IPS-18a (cell line): ENCODE data around the gene KCNH6.

ENCODE experiments used
- H3K27ac ChIP-seq: one replicate; pipeline ENCODE4 v1.5.1; 2013; ENCODE audit warnings: low read length
- H3K27me3 ChIP-seq: one replicate; pipeline ENCODE4 v1.6.1; 2013; ENCODE audit warnings: mild to moderate bottlenecking, low read length; ENCODE audit not compliant: control insufficient read depth, insufficient read depth
- H3K36me3 ChIP-seq: one replicate; pipeline ENCODE4 v1.6.1; 2013; ENCODE audit warnings: low read depth, low read length; ENCODE audit not compliant: control insufficient read depth
- H3K4me1 ChIP-seq: one replicate; pipeline ENCODE4 v1.6.1; 2013; ENCODE audit warnings: low read depth, low read length; ENCODE audit not compliant: control insufficient read depth
- H3K4me3 ChIP-seq: one replicate; pipeline ENCODE4 v1.5.1; 2013; ENCODE audit warnings: low read length
- H3K9ac ChIP-seq: one replicate; pipeline ENCODE4 v1.6.1; 2013; ENCODE audit warnings: mild to moderate bottlenecking, low read length, moderate library complexity
- H3K9me3 ChIP-seq: one replicate; pipeline ENCODE4 v1.6.1; 2013; ENCODE audit warnings: low read depth, low read length; ENCODE audit not compliant: control insufficient read depth

KCNH6 gene

DNA sequence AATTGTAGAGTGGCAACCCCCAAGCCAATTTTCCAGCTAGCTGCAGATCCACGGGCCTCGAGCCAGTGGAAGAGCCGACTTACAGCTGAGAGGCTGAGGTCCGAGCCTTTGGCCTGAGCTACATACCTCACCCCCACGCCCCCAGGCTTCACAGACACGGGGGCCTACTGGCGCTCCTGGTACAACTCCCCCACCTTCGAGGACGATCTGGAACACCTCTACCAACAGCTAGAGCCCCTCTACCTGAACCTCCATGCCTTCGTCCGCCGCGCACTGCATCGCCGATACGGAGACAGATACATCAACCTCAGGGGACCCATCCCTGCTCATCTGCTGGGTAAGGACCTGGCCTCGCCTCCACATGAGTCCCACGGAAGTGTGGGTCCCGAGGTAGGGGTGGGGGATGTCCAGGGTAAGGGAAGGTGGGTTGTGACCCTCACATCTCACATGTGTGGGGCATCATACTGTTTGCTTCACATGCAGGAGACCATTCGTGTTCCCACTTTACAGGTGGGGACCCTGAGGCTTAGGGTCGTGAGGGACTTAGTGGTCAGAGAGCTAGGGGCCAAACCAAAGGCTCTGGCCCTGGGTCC is 42.9 kb upstream of the KCNH6 start:
- Histone ChIP-seq H3K4me1 (peaks cover 8% of the 10 kb centered on the region), H3K4me3 (no peak overlapping the region), H3K27ac (no peak overlapping the region), H3K36me3 (no peaks in the 10 kb centered on the region), H3K9me3 (no peaks in the 10 kb centered on the region), H3K9ac (no peak overlapping the region), H3K27me3 (peaks cover 26% of the 10 kb centered on the region)

DNA sequence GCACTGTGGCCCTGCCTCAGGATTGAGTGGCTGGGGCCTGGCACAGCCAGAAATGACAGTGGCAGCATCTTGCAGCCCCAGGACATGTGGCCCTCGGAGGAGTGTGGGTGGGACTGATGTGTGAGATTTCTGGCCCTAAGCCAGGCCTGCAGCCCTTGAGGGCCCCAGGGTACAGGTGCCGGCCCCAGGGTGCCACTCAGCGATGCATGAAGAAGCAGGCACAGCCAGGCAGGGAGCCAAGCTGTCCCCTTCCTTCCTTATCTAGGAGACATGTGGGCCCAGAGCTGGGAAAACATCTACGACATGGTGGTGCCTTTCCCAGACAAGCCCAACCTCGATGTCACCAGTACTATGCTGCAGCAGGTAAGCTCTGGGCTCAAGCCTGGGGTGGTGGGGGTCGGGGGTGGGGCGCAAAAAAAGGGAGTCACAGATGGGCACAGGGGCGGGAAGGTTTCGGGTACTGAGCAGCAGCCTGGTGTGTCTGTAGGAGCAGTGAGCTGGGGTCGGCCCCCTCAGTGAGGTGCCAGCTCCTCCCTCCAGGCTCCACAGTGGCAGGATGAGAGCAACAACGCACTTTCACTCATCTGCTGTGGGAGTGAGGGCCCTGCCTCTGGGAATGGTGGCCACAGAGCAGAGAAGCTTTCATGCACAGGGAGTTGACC is 42.2 kb upstream of the KCNH6 start:
- H3K27me3 ChIP-seq = peaks cover 19% of the 10 kb centered on the region
- H3K9ac ChIP-seq = no peak overlapping the region
- H3K27ac ChIP-seq = no peak overlapping the region
- no peaks in the 10 kb centered on the region for H3K9me3 ChIP-seq
- H3K36me3 ChIP-seq = no peaks in the 10 kb centered on the region
- H3K4me1 ChIP-seq = peaks cover 6% of the 10 kb centered on the region
- H3K4me3 ChIP-seq = no peak overlapping the region

DNA sequence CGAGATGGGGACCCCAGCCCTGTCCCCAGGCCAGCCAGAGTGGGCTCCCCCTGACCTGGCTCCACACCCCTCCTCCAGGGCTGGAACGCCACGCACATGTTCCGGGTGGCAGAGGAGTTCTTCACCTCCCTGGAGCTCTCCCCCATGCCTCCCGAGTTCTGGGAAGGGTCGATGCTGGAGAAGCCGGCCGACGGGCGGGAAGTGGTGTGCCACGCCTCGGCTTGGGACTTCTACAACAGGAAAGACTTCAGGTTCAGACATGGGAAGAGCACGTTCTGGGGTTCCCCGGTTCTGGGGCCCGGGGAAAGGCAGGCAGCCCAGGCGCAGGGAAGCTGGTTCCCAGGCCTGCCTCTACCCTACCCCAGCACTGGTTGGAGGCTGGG is 41.7 kb upstream of the KCNH6 start:
- H3K4me3 ChIP-seq = no peak overlapping the region
- peaks cover 3% of the 10 kb centered on the region for H3K4me1 ChIP-seq
- H3K36me3 ChIP-seq = no peaks in the 10 kb centered on the region
- no peak overlapping the region for H3K27ac ChIP-seq
- no peaks in the 10 kb centered on the region for H3K9me3 ChIP-seq
- peaks cover 16% of the 10 kb centered on the region for H3K27me3 ChIP-seq
- no peak overlapping the region for H3K9ac ChIP-seq

DNA sequence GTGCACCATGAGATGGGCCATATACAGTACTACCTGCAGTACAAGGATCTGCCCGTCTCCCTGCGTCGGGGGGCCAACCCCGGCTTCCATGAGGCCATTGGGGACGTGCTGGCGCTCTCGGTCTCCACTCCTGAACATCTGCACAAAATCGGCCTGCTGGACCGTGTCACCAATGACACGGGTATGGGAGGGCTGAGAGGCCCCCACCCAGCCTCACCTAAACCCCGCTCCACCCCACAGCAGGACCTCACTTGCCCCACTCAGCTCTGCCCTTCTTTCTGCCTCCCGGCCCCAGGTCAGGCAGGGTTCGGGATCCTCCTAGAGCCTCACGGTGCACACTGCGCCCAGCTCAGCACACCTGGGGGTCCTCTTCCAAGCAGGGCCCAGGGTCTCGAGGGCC is 40.6 kb upstream of the KCNH6 start:
- no peak overlapping the region for H3K9ac ChIP-seq
- H3K9me3 ChIP-seq = no peaks in the 10 kb centered on the region
- H3K36me3 ChIP-seq = no peaks in the 10 kb centered on the region
- H3K4me1 ChIP-seq = peaks cover 3% of the 10 kb centered on the region
- peaks cover 14% of the 10 kb centered on the region for H3K27me3 ChIP-seq
- no peak overlapping the region for H3K4me3 ChIP-seq
- H3K27ac ChIP-seq = no peak overlapping the region

DNA sequence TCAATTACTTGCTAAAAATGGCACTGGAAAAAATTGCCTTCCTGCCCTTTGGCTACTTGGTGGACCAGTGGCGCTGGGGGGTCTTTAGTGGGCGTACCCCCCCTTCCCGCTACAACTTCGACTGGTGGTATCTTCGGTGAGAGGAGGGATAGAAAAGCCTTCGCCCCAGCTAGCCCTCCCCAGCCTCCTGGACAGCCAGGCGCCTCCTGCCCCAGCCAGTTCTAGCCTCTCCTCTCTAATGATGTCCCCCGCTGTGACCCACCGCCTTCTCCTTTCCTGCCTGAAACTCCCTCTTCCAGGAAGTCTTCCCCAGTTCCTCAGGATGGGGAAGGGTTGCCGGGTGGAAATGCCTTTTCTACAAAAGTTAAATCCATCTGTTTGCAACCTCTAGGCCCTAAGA is 40.1 kb upstream of the KCNH6 start:
- H3K27me3 ChIP-seq = peaks cover 9% of the 10 kb centered on the region
- no peak overlapping the region for H3K9ac ChIP-seq
- H3K4me1 ChIP-seq = no peaks in the 10 kb centered on the region
- no peak overlapping the region for H3K27ac ChIP-seq
- no peaks in the 10 kb centered on the region for H3K36me3 ChIP-seq
- H3K9me3 ChIP-seq = no peaks in the 10 kb centered on the region
- no peak overlapping the region for H3K4me3 ChIP-seq

DNA sequence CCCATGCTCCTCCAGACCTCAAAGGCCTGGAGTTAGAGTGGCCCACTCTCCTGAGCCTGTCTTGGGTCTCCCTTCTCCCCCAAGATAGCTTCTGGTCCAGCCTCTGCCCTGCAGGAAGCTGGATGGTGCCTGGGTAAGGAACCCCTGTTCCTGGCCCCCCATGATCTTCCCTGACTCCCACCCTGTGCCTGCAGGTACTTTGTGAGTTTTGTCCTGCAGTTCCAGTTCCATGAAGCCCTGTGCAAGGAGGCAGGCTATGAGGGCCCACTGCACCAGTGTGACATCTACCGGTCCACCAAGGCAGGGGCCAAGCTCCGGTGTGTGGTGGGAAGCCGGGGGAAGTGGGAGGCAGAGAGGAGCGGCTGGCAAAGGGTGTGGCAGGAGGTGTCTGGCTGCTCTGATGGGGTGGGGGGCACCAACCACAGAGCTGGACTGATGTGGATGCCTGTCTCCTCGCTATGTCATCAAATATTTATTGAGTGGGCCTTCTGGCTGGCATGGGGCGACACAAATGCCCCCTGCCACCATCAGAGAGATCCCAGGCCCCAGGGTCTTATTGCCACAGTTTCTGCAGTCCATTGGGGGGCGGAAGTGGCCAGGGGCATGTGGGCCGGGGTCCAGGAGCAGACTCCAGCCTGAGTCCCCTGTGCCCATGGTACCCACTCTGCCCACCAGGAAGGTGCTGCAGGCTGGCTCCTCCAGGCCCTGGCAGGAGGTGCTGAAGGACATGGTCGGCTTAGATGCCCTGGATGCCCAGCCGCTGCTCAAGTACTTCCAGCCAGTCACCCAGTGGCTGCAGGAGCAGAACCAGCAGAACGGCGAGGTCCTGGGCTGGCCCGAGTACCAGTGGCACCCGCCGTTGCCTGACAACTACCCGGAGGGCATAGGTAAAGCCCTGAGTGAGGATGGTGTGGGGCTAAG is 39.2 kb upstream of the KCNH6 start:
- no peaks in the 10 kb centered on the region for H3K27me3 ChIP-seq
- no peaks in the 10 kb centered on the region for H3K9me3 ChIP-seq
- H3K36me3 ChIP-seq = no peaks in the 10 kb centered on the region
- H3K4me1 ChIP-seq = no peaks in the 10 kb centered on the region
- H3K27ac ChIP-seq = no peak overlapping the region
- H3K9ac ChIP-seq = no peak overlapping the region
- no peak overlapping the region for H3K4me3 ChIP-seq

DNA sequence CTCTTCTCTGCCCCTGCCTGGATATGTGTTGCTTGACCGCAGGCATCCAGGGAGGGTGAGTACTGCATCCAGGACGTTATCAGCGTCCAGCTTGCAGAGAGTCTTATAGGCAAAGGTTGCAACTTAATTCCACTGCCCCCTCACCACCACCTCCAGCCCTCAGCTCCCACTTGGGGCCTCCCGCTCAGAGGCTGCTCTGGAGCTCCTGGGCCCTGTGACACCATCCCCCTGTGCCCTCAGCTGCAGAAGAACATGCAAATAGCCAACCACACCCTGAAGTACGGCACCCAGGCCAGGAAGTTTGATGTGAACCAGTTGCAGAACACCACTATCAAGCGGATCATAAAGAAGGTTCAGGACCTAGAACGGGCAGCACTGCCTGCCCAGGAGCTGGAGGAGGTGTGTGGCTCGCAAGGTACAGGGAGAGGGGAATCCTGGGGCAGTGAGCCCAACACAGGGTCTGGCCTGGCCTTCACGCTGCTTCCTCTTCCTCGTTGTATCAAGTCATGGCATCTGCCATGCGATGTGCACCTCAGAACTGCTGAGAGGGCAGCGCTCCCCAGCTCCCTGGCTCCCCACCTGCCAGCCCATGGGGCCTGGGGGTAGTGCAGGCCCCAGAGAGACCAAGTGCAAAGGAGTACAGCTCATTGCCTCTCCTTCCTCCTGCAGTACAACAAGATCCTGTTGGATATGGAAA is 36.7 kb upstream of the KCNH6 start:
- Histone ChIP-seq H3K9me3 (no peaks in the 10 kb centered on the region), H3K36me3 (no peaks in the 10 kb centered on the region), H3K9ac (no peak overlapping the region), H3K4me1 (no peaks in the 10 kb centered on the region), H3K27ac (no peak overlapping the region), H3K27me3 (no peaks in the 10 kb centered on the region), H3K4me3 (no peak overlapping the region)

DNA sequence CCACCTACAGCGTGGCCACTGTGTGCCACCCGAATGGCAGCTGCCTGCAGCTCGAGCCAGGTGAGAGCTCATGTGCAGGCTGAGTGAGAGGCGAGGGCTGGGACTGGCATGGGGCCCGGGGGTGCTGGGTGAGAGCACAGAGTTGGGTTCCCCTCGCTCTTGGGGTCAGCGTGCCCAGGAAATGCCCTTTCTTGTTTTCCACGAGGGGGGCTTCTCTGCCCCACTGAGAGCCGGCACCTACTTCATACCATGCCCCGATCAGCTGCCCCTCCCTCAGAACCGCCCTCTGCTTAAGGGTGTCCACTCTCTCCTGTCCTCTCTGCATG is 36.2 kb upstream of the KCNH6 start:
- no peak overlapping the region for H3K4me3 ChIP-seq
- H3K9ac ChIP-seq = no peak overlapping the region
- no peak overlapping the region for H3K27ac ChIP-seq
- H3K9me3 ChIP-seq = no peaks in the 10 kb centered on the region
- H3K36me3 ChIP-seq = no peaks in the 10 kb centered on the region
- no peaks in the 10 kb centered on the region for H3K4me1 ChIP-seq
- H3K27me3 ChIP-seq = no peaks in the 10 kb centered on the region

DNA sequence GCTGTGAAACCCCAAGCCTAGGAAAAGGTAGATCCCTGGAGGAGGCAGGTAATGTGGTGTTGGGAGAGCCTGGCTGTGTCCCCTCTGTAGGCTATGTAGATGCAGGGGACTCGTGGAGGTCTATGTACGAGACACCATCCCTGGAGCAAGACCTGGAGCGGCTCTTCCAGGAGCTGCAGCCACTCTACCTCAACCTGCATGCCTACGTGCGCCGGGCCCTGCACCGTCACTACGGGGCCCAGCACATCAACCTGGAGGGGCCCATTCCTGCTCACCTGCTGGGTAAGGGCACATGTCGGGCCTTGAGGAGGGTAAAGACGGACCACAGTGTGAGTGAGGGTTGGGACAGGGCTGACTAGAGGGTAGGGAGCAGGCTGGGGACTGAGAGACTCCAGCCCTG is 34.3 kb upstream of the KCNH6 start:
- H3K36me3 ChIP-seq = no peaks in the 10 kb centered on the region
- H3K9ac ChIP-seq = no peak overlapping the region
- H3K27ac ChIP-seq = no peak overlapping the region
- H3K4me1 ChIP-seq = no peaks in the 10 kb centered on the region
- no peaks in the 10 kb centered on the region for H3K9me3 ChIP-seq
- H3K27me3 ChIP-seq = no peaks in the 10 kb centered on the region
- no peak overlapping the region for H3K4me3 ChIP-seq

DNA sequence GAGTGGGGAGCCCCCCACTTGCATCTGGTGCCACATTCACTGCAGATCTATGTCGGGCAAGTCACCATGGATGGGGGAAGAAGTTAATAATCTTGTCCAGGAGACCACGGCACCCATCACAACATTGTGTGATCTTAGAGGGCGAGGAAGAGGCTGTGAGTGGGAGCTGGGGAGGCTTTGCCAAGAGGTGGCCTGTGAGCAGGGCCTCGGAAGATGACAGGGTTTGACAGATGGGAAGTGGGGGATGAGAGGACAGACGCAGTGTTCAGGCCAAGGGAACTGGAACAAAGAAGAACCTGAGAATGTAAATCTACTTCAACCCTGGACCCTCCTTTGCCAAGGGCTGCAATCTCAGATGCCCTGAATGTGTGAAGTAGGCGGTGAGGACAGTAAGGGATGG is 33.9 kb upstream of the KCNH6 start:
- no peak overlapping the region for H3K27ac ChIP-seq
- H3K27me3 ChIP-seq = no peaks in the 10 kb centered on the region
- no peak overlapping the region for H3K4me3 ChIP-seq
- no peaks in the 10 kb centered on the region for H3K4me1 ChIP-seq
- H3K36me3 ChIP-seq = no peaks in the 10 kb centered on the region
- no peaks in the 10 kb centered on the region for H3K9me3 ChIP-seq
- no peak overlapping the region for H3K9ac ChIP-seq

DNA sequence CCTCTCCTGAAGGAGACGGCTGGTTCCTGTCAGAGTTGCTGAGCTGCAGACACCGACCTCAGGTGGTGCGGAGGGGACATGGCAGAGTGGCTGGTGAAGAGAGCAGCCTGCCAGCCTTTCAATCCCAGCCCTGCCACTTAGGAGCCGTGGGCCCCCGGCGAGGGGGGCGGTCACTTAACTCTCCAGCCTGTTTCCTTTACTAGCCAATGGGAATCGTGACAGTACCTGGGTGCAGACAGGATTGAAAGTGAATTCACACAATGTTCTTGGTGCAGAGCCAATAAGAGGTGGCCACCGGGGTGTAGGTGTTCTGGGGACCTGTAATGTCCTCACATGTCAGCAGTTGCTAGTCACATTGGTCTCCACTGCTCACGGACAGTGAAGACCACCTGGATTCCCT is 32.8 kb upstream of the KCNH6 start:
- Histone ChIP-seq H3K27me3 (no peaks in the 10 kb centered on the region), H3K36me3 (no peaks in the 10 kb centered on the region), H3K9me3 (no peaks in the 10 kb centered on the region)

More for the DNA sequence above, 32.8 kb upstream of the KCNH6 start:
- H3K4me1 ChIP-seq = no peaks in the 10 kb centered on the region
- no peak overlapping the region for H3K27ac ChIP-seq
- H3K4me3 ChIP-seq = no peak overlapping the region
- no peak overlapping the region for H3K9ac ChIP-seq
